ENCODE data around the gene GALNT2. TPM values are rescaled to one million over a fixed set of nuclear protein-coding genes. Genes with fewer than 3 reads are reported as not detected.

Gene GALNT2
- total and polyA plus RNA-seq, 2 of the 4 experiments (the other 2 are of a cell fraction) = 50.4 to 189 TPM

DNA sequence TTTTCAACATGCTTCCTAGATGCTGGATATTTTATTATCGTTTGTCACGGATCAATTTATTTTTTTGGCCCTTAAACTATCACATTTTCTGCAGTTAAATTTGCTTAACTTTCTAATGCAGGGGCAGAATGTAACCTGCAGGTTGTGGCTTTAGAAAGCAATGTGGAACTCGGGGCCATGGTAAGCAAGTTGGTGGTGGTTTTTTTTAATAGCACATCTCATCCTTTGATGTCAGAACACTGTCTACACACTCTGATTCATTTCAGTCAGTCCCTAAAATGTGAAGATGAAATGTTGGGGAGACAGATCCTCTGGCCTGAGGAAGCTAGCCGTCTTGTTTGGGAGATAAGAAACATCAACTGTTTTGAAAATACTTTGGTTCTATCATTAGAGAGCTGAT lies 89.5 kb downstream of the GALNT2 start:
- Histone ChIP-seq H3K79me1 (ENCODE audit: low read depth in 1 of 2, low read length in 2 of 2) (peaks cover 46 to 87% of the 10 kb centered on the region in 2 experiments), H4K91ac (ENCODE audit: insufficient read depth, low read depth, low read length) (no peak overlapping the region), H4K8ac (ENCODE audit: low read depth in 2 of 2, low read length in 2 of 2) (no peak overlapping the region), H3K23ac (ENCODE audit: low read depth, low read length) (no peak overlapping the region), H2BK5ac (ENCODE audit: low read depth, low read length, poor library complexity, severe bottlenecking) (no peak overlapping the region), H3K27ac (ENCODE audit: insufficient read depth, low read length) (no peak overlapping the region), H2BK20ac (ENCODE audit: low read depth, low read length) (no peak overlapping the region), H3K56ac (ENCODE audit: extremely low read depth, insufficient read depth, low read length) (no peak overlapping the region), H3K36me3 (ENCODE audit: control insufficient read depth, insufficient read depth, low read length) (no peaks in the 10 kb centered on the region), H4K5ac (ENCODE audit: low read depth, low read length) (no peak overlapping the region), H3K4me3 (ENCODE audit: insufficient read depth, low read depth, low read length) (no peak overlapping the region), H3K4me1 (ENCODE audit: control insufficient read depth, insufficient read depth, low read length) (peaks cover 14% of the 10 kb centered on the region), H2AK9ac (replicated peaks; ENCODE audit: low read depth, low read length, poor library complexity) (no peak overlapping the region), H3K9ac (ENCODE audit: low read depth, low read length) (no peak overlapping the region), H3K27me3 (ENCODE audit: control insufficient read depth, insufficient read depth, low read length) (no peaks in the 10 kb centered on the region), H4K20me1 (ENCODE audit: insufficient read depth, low read length) (peaks cover 69% of the 10 kb centered on the region), H3K14ac (replicated peaks; ENCODE audit: low read depth, low read length) (no peak overlapping the region), H2AFZ (replicated peaks; ENCODE audit: low read length, poor library complexity) (no peak overlapping the region), H3K9me3 (ENCODE audit: control insufficient read depth, insufficient read depth, low read length) (no peaks in the 10 kb centered on the region), H2BK120ac (ENCODE audit: low read depth, low read length) (no peak overlapping the region), H3K9me1 (ENCODE audit: insufficient read depth, low read length) (peaks cover 14% of the 10 kb centered on the region), H2AK5ac (ENCODE audit: low read depth, low read length) (no peak overlapping the region), H3K18ac (ENCODE audit: low read depth, low read length) (no peak overlapping the region), H3K4me2 (ENCODE audit: low read depth, low read length) (no peak overlapping the region), H2BK15ac (ENCODE audit: low read depth, low read length) (no peak overlapping the region), H3K4ac (ENCODE audit: low read depth, low read length) (no peak overlapping the region)
- dilution Hi-C loops (cut with HindIII; ENCODE audit: low sequenced_read_pairs, unreplicated experiment) = no loop called here
- POLR2A ChIA-PET (ENCODE audit: unreplicated experiment) = no interaction called here
- no peak for DNase-seq
- ATAC-seq (ENCODE audit: low read depth) = no peak
- BruUV-seq (replicated peaks) = no TSS peak
- intact Hi-C loops (cut with micrococcal nuclease) = no loop called here
- no CpG with 5 or more reads among the region's 4 CpGs for WGBS, 2 experiments (ENCODE audit: extremely low coverage in 2 of 2, insufficient read length in 1 of 2)
- TF ChIP-seq MAZ (IDR thresholded peaks at IDR 0.05; ENCODE audit: borderline replicate concordance, low read depth, low read length) = no peak
- no peak for TF ChIP-seq CHD1 (IDR thresholded peaks at IDR 0.05; ENCODE audit: low read depth, low read length)
- no peak for TF ChIP-seq RFX5 (IDR thresholded peaks at IDR 0.05; ENCODE audit: low read depth, low read length)
- TF ChIP-seq RAD21 (IDR thresholded peaks at IDR 0.05; ENCODE audit: low read length) = no peak
- no peak for TF ChIP-seq FOS (IDR thresholded peaks at IDR 0.05; ENCODE audit: low read depth, low read length)
- TF ChIP-seq SMC3 (IDR thresholded peaks at IDR 0.05; ENCODE audit: low read depth, low read length) = no peak
- TF ChIP-seq, protein P1, sequence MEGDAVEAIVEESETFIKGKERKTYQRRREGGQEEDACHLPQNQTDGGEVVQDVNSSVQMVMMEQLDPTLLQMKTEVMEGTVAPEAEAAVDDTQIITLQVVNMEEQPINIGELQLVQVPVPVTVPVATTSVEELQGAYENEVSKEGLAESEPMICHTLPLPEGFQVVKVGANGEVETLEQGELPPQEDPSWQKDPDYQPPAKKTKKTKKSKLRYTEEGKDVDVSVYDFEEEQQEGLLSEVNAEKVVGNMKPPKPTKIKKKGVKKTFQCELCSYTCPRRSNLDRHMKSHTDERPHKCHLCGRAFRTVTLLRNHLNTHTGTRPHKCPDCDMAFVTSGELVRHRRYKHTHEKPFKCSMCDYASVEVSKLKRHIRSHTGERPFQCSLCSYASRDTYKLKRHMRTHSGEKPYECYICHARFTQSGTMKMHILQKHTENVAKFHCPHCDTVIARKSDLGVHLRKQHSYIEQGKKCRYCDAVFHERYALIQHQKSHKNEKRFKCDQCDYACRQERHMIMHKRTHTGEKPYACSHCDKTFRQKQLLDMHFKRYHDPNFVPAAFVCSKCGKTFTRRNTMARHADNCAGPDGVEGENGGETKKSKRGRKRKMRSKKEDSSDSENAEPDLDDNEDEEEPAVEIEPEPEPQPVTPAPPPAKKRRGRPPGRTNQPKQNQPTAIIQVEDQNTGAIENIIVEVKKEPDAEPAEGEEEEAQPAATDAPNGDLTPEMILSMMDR (conservative IDR thresholded peaks at IDR 0.05; ENCODE audit: low read depth, low read length) = no peak
- no peak for TF ChIP-seq POLR2A (IDR thresholded peaks at IDR 0.05; ENCODE audit: low read depth, low read length)
- TF ChIP-seq NFE2L2 (IDR thresholded peaks at IDR 0.05; ENCODE audit: low read depth, low read length) = no peak
- TF ChIP-seq, protein P2, sequence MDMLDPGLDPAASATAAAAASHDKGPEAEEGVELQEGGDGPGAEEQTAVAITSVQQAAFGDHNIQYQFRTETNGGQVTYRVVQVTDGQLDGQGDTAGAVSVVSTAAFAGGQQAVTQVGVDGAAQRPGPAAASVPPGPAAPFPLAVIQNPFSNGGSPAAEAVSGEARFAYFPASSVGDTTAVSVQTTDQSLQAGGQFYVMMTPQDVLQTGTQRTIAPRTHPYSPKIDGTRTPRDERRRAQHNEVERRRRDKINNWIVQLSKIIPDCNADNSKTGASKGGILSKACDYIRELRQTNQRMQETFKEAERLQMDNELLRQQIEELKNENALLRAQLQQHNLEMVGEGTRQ (IDR thresholded peaks at IDR 0.05; ENCODE audit: low read depth, low read length) = no peak
- TF ChIP-seq RCOR1 (IDR thresholded peaks at IDR 0.05; ENCODE audit: insufficient replicate concordance, low read length) = no peak
- TF ChIP-seq MXI1 (IDR thresholded peaks at IDR 0.05; ENCODE audit: borderline replicate concordance, low read depth, low read length) = no peak
- no peak for TF ChIP-seq MAFK (IDR thresholded peaks at IDR 0.05; ENCODE audit: low read depth, low read length)
- TF ChIP-seq, protein P3, sequence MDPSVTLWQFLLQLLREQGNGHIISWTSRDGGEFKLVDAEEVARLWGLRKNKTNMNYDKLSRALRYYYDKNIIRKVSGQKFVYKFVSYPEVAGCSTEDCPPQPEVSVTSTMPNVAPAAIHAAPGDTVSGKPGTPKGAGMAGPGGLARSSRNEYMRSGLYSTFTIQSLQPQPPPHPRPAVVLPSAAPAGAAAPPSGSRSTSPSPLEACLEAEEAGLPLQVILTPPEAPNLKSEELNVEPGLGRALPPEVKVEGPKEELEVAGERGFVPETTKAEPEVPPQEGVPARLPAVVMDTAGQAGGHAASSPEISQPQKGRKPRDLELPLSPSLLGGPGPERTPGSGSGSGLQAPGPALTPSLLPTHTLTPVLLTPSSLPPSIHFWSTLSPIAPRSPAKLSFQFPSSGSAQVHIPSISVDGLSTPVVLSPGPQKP (IDR thresholded peaks at IDR 0.05; ENCODE audit: borderline replicate concordance, low read depth, low read length) = no peak
- in situ Hi-C loops (cut with MboI; ENCODE audit: low sequenced_read_pairs) = no loop called here
- CTCF ChIA-PET = interaction anchor here (0.7 kb wide), 1 partner anchor 10 kb away, joined by 3 read pairs; no protein-coding TSS in a partner anchor

Measured in IMR-90 (cell line).